ENCODE measurements around the gene KCNF1.

DNA sequence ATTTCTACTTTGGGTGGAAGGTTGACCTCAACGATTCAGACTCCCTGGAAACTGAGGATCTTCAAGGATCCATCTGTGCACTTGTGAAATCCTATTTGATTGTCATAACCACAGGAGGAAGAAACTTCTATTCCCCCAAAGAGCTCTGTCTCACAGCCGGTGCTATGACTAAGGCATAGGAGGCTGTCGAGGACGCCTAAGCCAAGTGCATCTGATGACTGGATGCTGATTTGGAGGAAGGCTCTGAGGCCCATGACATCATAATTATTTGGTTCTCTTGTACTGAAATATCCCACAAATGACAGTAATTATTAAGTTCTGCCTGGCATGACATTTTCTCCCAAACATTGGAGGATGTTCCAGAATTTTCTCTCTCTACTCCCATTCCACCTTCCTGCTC, 13.8 kb upstream of the KCNF1 start:
- TF ChIP-seq CEBPB (IDR thresholded peaks at IDR 0.05; ENCODE audit: borderline replicate concordance in 1 of 2, low read depth in 2 of 2, low read length in 2 of 2) (no peak), EZH2 (IDR thresholded peaks at IDR 0.05; ENCODE audit: borderline replicate concordance, control insufficient read depth, low read depth, low read length) (no peak), GABPA (IDR thresholded peaks at IDR 0.05; ENCODE audit: low read depth) (no peak), STAT1 (conservative IDR thresholded peaks at IDR 0.05) (no peak), E2F4 (IDR thresholded peaks at IDR 0.05; ENCODE audit: low read depth, low read length) (no peak), FOXK2 (IDR thresholded peaks at IDR 0.05) (no peak), MAX (IDR thresholded peaks at IDR 0.05; ENCODE audit: low read depth, low read length) (no peak), SMC3 (IDR thresholded peaks at IDR 0.05; ENCODE audit: borderline replicate concordance, low read length) (no peak), NFXL1 (IDR thresholded peaks at IDR 0.05; ENCODE audit: borderline replicate concordance) (no peak), BCLAF1 (IDR thresholded peaks at IDR 0.05) (no peak), YY1 (IDR thresholded peaks at IDR 0.05; ENCODE audit: low read depth, low read length) (no peak), SMARCA5 (IDR thresholded peaks at IDR 0.05) (no peak)
- TF ChIP-seq, protein P1, sequence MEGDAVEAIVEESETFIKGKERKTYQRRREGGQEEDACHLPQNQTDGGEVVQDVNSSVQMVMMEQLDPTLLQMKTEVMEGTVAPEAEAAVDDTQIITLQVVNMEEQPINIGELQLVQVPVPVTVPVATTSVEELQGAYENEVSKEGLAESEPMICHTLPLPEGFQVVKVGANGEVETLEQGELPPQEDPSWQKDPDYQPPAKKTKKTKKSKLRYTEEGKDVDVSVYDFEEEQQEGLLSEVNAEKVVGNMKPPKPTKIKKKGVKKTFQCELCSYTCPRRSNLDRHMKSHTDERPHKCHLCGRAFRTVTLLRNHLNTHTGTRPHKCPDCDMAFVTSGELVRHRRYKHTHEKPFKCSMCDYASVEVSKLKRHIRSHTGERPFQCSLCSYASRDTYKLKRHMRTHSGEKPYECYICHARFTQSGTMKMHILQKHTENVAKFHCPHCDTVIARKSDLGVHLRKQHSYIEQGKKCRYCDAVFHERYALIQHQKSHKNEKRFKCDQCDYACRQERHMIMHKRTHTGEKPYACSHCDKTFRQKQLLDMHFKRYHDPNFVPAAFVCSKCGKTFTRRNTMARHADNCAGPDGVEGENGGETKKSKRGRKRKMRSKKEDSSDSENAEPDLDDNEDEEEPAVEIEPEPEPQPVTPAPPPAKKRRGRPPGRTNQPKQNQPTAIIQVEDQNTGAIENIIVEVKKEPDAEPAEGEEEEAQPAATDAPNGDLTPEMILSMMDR (IDR thresholded peaks at IDR 0.05 in 2 of 3, conservative IDR thresholded peaks at IDR 0.05 in 1 of 3; ENCODE audit: control insufficient read depth in 2 of 3, extremely low read depth in 1 of 3, insufficient read depth in 1 of 3, low read depth in 3 of 3, low read length in 3 of 3), result no peak
